Common myeloid progenitor, CD34-positive (primary cell): ENCODE results near the gene CFAP90.

Source experiments
- CTCF ChIA-PET: fragments of 350-600 bp; sonication (Branson Sonifier 250); formaldehyde crosslinking; loops from one replicate; lab custom pipeline; 2021; ENCODE audit warnings: antibody characterized with exemption; lab: Charles Lee
- POLR2A ChIA-PET: fragments of 350-600 bp; sonication (Branson Sonifier 250); formaldehyde crosslinking; loops from one replicate; lab custom pipeline; 2021; ENCODE audit warnings: antibody characterized with exemption; lab: Charles Lee
- DNase-seq, 3 donors: peaks; one replicate each; pipeline versions ENCODE4 v3.0.0 to v3.0.0-alpha.2; 2013
- H3K27ac ChIP-seq, 2 experiments: 1 replicate in 1 of 2; 2 replicates in 1 of 2; pipeline ENCODE4 v1.7.0; 2013; ENCODE audit warnings: inconsistent platforms in 2 of 2, low read length in 2 of 2, mild to moderate bottlenecking in 2 of 2, low read depth in 1 of 2, moderate library complexity in 1 of 2; ENCODE audit not compliant: severe bottlenecking in 2 of 2, insufficient read depth in 1 of 2, poor library complexity in 1 of 2
- H3K27me3 ChIP-seq, 5 experiments: replicated peaks in 2 of 5; 1 replicate in 3 of 5; 2 replicates in 2 of 5; pipeline versions ENCODE4 v1.6.1 to v1.7.0; 2013; ENCODE audit warnings: low read length in 4 of 5, mild to moderate bottlenecking in 2 of 5, moderate library complexity in 2 of 5, inconsistent platforms in 1 of 5; ENCODE audit not compliant: insufficient read depth in 5 of 5, control insufficient read depth in 4 of 5
- H3K36me3 ChIP-seq, 4 experiments: 1 replicate in 2 of 4; 2 replicates in 2 of 4; pipeline versions ENCODE4 v1.6.1 to v1.7.0; 2013; ENCODE audit warnings: low read length in 3 of 4, control low read depth in 1 of 4, mild to moderate bottlenecking in 1 of 4; ENCODE audit not compliant: control insufficient read depth in 4 of 4, insufficient read depth in 4 of 4
- H3K4me1 ChIP-seq, 4 experiments: 1 replicate in 3 of 4; 2 replicates in 1 of 4; pipeline versions ENCODE4 v1.6.1 to v1.7.1; 2013; ENCODE audit warnings: low read length in 3 of 4, mild to moderate bottlenecking in 3 of 4, control low read depth in 1 of 4, inconsistent platforms in 1 of 4, moderate library complexity in 1 of 4; ENCODE audit not compliant: control insufficient read depth in 4 of 4, insufficient read depth in 4 of 4; ENCODE audit errors: control extremely low read depth in 1 of 4
- H3K4me3 ChIP-seq, 7 experiments: 1 replicate in 4 of 7; 2 replicates in 3 of 7; pipeline versions ENCODE4 v1.5.1 to v1.7.0; 2013; ENCODE audit warnings: mild to moderate bottlenecking in 7 of 7, low read length in 6 of 7, moderate library complexity in 6 of 7, inconsistent platforms in 2 of 7, low read depth in 2 of 7, control low read depth in 1 of 7; ENCODE audit not compliant: insufficient read depth in 4 of 7, control insufficient read depth in 1 of 7; ENCODE audit errors: extremely low read depth in 1 of 7
- H3K9me3 ChIP-seq, 5 experiments: 1 replicate in 4 of 5; 2 replicates in 1 of 5; pipeline versions ENCODE4 v1.6.1 to v1.7.1; 2013; ENCODE audit warnings: low read length in 4 of 5, mild to moderate bottlenecking in 2 of 5, inconsistent platforms in 1 of 5, low read depth in 1 of 5, moderate library complexity in 1 of 5; ENCODE audit not compliant: control insufficient read depth in 4 of 5, insufficient read depth in 2 of 5; ENCODE audit errors: control extremely low read depth in 1 of 5
- WGBS: methylation state at CpG from one replicate; pipeline ENCODE4 v1.1.5; 2013; ENCODE audit not compliant: insufficient coverage; 5-methylcytosine and 5-hydroxymethylcytosine counted together

The CFAP90 gene

DNA sequence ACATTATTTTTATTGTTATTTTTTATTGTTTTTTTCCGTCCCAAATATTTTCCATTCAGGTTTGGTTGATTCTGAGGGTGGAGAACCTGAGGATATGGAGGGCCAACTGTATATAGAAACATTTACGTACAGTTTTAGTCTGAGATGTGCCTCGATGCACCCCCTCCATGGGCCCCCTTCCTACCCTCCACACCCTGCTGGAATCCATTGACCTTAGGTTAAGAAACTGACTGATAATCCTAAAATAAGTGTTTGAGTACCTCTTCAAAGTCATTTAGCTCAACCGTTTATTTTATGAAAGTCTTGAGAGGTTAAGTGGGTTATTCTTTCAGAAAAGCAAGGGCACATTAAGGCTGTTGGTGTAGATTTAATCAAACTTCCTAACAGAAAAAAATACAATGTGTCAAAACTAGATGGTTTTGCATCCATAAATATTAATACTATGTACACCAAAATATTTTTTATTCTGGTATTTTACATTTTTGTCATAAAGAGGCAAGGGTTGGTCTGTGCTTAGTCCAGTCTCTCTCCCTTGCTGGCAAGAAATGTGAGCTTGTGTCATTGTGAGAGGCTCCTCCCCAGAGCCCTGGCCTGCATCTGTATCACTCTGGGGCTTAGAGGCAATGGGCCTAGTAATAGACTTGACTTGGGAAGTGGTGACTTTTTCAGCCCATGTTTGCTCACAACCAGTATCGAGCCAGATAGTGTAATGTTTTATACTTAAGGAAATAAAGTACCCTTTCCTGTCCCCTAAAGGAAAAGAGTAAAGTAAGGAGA lies 33.7 kb upstream of the CFAP90 start:
- no peak for DNase-seq
- POLR2A ChIA-PET: no interaction called here

DNA sequence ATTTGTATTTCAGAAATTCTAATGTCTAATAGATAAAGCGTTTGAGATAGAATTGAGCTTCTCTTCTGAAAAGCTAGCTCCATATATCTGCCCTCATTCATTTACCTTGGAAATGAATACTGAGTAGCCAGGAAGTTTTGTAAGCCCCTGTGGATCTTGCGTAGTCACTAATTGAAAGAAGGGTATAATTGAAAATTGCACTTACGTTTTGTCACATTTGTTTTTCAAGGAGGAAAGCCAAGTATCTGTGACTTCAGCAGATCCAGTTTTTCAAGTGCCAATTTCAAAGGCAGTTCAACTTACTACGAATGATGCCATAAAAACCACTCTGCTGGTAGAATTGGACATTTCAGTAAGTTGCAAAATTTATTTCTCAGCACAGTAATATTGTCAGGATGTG lies 32.0 kb upstream of the CFAP90 start:
- Histone ChIP-seq H3K27ac (no peak overlapping the region), H3K4me3 (no peak overlapping the region), H3K9me3 (no peaks in the 10 kb centered on the region), H3K4me1 (no peaks in the 10 kb centered on the region), H3K36me3 (peaks cover 17 to 88% (median 69%) of the 10 kb centered on the region in 4 experiments), H3K27me3 (no peaks in the 10 kb centered on the region)
- no peak for DNase-seq
- WGBS: 100% methylated on average over 3 of the region's 4 CpGs
- CTCF ChIA-PET: interaction anchor here (1.1 to 1.5 kb wide), 2 partner anchors 9 to 1324 kb away, joined by 3 read pairs; no protein-coding TSS in a partner anchor
- POLR2A ChIA-PET: no interaction called here

More for the DNA sequence above, 33.7 kb upstream of the CFAP90 start:
- peaks cover 22 to 88% (median 66%) of the 10 kb centered on the region in 4 experiments for H3K36me3 ChIP-seq
- WGBS: 90% methylated on average over 2 of the region's 5 CpGs
- CTCF ChIA-PET: interaction anchor here (3.8 kb wide), 1 partner anchor 10 kb away, joined by 37 read pairs; no protein-coding TSS in a partner anchor
- H3K27me3 ChIP-seq: no peaks in the 10 kb centered on the region
- no peak overlapping the region for H3K27ac ChIP-seq
- H3K4me1 ChIP-seq: no peaks in the 10 kb centered on the region
- no peak overlapping the region for H3K4me3 ChIP-seq
- no peaks in the 10 kb centered on the region for H3K9me3 ChIP-seq

DNA sequence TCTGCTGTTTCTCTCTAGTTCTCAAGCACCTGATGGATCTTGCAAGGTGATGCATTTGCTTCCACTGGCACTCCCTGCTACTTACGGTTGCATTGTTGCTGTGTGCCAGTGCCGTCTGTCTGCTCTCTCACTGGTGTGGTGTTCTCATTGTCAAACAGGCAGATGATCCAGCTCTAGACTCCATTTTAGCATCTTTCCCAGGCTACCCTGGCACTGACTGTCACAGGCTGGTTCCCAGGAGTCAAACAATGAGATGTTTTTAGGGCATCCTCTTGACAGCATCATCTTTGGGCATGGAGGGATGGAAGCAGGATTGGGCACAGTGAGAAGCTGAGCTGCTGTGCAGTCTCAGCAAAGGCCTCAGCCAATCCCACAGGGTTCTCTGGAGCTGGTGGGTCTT lies 30.9 kb upstream of the CFAP90 start:
- H3K27ac ChIP-seq: no peak overlapping the region
- ChIA-PET CTCF (interaction anchor here (1.1 kb wide), 1 partner anchor 8 kb away, joined by 3 read pairs; no protein-coding TSS in a partner anchor), POLR2A (no interaction called here)
- no peaks in the 10 kb centered on the region for H3K9me3 ChIP-seq
- DNase-seq: no peak
- 90% methylated on average over 2 of the region's 2 CpGs for WGBS
- peaks cover 18 to 93% (median 73%) of the 10 kb centered on the region in 4 experiments for H3K36me3 ChIP-seq
- no peak overlapping the region for H3K4me3 ChIP-seq
- no peaks in the 10 kb centered on the region for H3K27me3 ChIP-seq
- no peaks in the 10 kb centered on the region for H3K4me1 ChIP-seq

DNA sequence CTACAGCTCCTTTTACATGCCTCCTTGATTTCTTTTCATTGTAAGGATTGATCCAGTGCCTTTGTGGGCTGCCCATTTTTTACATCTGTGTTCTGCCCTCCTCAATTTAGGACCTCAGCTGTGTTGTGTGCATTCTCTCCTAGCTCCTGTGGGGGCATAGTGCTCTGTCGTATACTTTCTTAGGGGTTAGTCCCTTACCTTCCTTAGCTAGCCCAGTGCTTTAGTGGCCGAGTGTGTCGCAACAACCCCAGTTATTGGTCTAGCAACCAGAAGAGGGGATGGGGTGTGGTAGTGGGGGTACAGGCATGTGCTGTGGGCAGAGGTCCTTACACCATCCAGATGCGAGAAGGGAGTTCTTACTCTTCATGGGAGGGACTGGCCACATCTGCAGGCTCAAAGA lies 30.2 kb upstream of the CFAP90 start:
- DNase-seq: no peak
- Histone ChIP-seq H3K4me3 (no peak overlapping the region), H3K9me3 (no peaks in the 10 kb centered on the region), H3K27ac (no peak overlapping the region), H3K36me3 (peaks cover 22 to 93% (median 75%) of the 10 kb centered on the region in 4 experiments), H3K27me3 (no peaks in the 10 kb centered on the region), H3K4me1 (no peaks in the 10 kb centered on the region)
- POLR2A ChIA-PET: no interaction called here
- 93% methylated on average over 2 of the region's 4 CpGs for WGBS
- CTCF ChIA-PET: interaction anchor here (1.0 to 1.5 kb wide), 2 partner anchors 11 to 15 kb away, joined by 3 read pairs; no protein-coding TSS in a partner anchor

DNA sequence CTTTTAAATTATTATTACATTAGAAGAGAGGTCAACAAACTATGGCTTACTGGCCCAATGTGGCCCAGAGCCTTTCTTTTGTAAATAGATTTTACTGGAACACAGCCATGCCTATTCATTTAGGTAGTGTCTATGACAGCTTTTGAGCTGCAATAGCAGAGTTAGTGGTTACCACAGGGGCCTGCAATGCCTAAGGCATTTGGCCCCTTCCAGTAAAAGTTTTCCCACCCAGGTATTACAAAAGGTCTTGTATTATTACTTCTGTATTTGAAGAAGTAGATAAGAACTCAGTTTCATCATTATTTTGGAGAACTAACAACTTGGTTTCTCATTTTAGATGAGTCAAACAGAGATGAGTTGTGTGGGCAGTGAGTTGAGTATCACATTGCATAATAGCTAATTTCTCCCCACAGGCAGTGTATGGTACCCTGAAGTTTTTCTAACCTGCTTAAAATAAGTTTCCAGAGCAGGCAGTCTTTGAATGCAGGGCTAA lies 27.5 kb upstream of the CFAP90 start:
- Histone ChIP-seq H3K36me3 (peaks cover 24 to 94% (median 72%) of the 10 kb centered on the region in 4 experiments), H3K4me1 (no peaks in the 10 kb centered on the region), H3K9me3 (no peaks in the 10 kb centered on the region), H3K27me3 (no peaks in the 10 kb centered on the region), H3K4me3 (no peak overlapping the region), H3K27ac (no peak overlapping the region)
- CTCF ChIA-PET: interaction anchor here (1.0 to 1.6 kb wide), 2 partner anchors 9 kb away, joined by 3 to 4 read pairs; partner anchors contain the start of genes FASTKD3 and MTRR
- POLR2A ChIA-PET: interaction anchor here (0.6 kb wide), 1 partner anchor 144 kb away, joined by 4 read pairs; no protein-coding TSS in a partner anchor
- peak in 2 of 3 donors; percentile 10 to 12 for DNase-seq

DNA sequence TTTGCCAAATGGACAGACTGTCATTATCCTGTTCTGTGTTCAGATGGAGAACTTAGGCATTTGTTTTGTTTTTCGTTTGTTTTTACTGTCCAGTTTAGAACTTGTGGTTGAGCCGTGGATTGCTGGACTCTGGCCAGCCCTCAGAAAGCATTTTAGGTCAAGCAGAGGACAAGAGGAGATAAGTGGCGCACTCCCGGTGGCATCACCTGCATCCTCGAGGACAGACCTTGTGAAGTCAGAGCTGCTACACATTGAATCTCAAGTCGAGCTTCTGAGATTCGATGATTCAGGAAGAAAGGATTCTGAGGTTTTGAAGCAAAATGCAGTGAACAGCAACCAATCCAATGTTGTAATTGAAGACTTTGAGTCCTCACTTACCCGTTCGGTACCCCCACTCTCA lies 26.9 kb upstream of the CFAP90 start:
- CTCF ChIA-PET: interaction anchor here (1.0 to 1.6 kb wide), 2 partner anchors 9 kb away, joined by 3 to 4 read pairs; partner anchors contain the start of genes FASTKD3 and MTRR
- Histone ChIP-seq H3K4me3 (no peak overlapping the region), H3K4me1 (no peaks in the 10 kb centered on the region), H3K36me3 (peaks cover 24 to 94% (median 70%) of the 10 kb centered on the region in 4 experiments), H3K27ac (no peak overlapping the region), H3K9me3 (no peaks in the 10 kb centered on the region), H3K27me3 (no peaks in the 10 kb centered on the region)
- POLR2A ChIA-PET: no interaction called here
- DNase-seq: no peak
- WGBS: 96% methylated on average over 8 of the region's 9 CpGs

DNA sequence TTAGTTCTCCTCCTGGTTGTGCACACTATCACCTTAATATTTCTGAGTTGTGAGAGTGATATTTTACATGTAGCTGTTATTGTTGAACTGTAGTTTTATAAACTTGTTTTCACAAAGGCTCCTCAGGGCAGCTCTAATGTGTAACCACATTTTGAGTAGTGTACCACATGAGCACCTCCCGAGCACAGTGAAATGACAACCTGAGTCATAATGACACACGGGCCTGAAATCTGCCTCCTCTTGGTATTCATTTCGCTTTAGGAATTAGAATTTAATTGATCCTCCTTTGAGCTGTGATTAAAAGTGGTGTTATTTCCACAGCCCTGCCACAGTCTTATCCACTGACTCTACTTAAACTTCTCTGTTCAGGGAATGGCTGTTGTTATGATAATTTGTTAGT lies 25.9 kb upstream of the CFAP90 start:
- H3K4me1 ChIP-seq: no peaks in the 10 kb centered on the region
- 100% methylated on average over 1 of the region's 3 CpGs for WGBS
- ChIA-PET CTCF (interaction anchor here (6.2 kb wide), 1 partner anchor 9 kb away, joined by 37 read pairs; no protein-coding TSS in a partner anchor), POLR2A (interaction anchor here (1.0 kb wide), 1 partner anchor 10 kb away, joined by 3 read pairs; no protein-coding TSS in a partner anchor)
- no peak overlapping the region for H3K27ac ChIP-seq
- DNase-seq: no peak
- H3K36me3 ChIP-seq: peaks cover 23 to 91% (median 64%) of the 10 kb centered on the region in 4 experiments
- H3K27me3 ChIP-seq: no peaks in the 10 kb centered on the region
- H3K4me3 ChIP-seq: no peak overlapping the region
- no peaks in the 10 kb centered on the region for H3K9me3 ChIP-seq
